ENCODE measurements around the gene SYCE1L. TPM values are rescaled to one million over a fixed set of nuclear protein-coding genes. Genes with fewer than 3 reads are reported as not detected.

Gene SYCE1L
- total RNA-seq, 1 experiment from 2014 or later, result 4.8 TPM

- no peak overlapping the region for H3K4me3 Mint-ChIP-seq (ENCODE audit: unreplicated experiment)
These were observed 4.6 kb upstream of the SYCE1L start for GRCh38 chr16:77194295-77195231.

GRCh38 chr16:77195411-77195810 is 3.8 kb upstream of the SYCE1L start:
- Histone ChIP-seq H3K36me3 (ENCODE audit: control insufficient read depth, insufficient read depth, low read length) (peaks cover 14% of the 10 kb centered on the region), H3K4me3 (ENCODE audit: low read depth, low read length) (no peak overlapping the region), H3K4me1 (peaks cover 8% of the 10 kb centered on the region), H3K27me3 (replicated peaks; ENCODE audit: control insufficient read depth, insufficient read depth, low read length) (no peaks in the 10 kb centered on the region), H3K9me3 (no peaks in the 10 kb centered on the region)
- Mint-ChIP-seq H3K27ac (ENCODE audit: unreplicated experiment) (no peak overlapping the region), H3K4me1 (ENCODE audit: low read depth, unreplicated experiment) (peaks cover 19% of the 10 kb centered on the region), H3K36me3 (ENCODE audit: insufficient read depth, unreplicated experiment) (peaks cover 28% of the 10 kb centered on the region), H3K9me3 (ENCODE audit: unreplicated experiment) (no peaks in the 10 kb centered on the region), H3K4me3 (ENCODE audit: unreplicated experiment) (no peak overlapping the region), H3K27me3 (ENCODE audit: insufficient read depth, unreplicated experiment) (no peaks in the 10 kb centered on the region)
- intact Hi-C loops (cut with micrococcal nuclease; ENCODE audit: unreplicated experiment), result loop anchor here (5.0 kb wide), 1 partner anchor 1618 kb away; no protein-coding TSS in a partner anchor
- no TSS peak for BruUV-seq (replicated peaks)
- no peak for TF ChIP-seq CTCF (IDR thresholded peaks at IDR 0.05; ENCODE audit: insufficient read depth in 1 of 2, low read depth in 1 of 2, low read length in 1 of 2, severe bottlenecking in 1 of 2, unreplicated experiment in 1 of 2)
- POLR2A ChIA-PET, result interaction anchor here (0.6 kb wide), 2 partner anchors 258 to 434 kb away, joined by 3 read pairs; no protein-coding TSS in a partner anchor
- no peak for DNase-seq
- CTCF ChIA-PET, result no interaction called here

More at GRCh38 chr16:77194295-77195231, 4.6 kb upstream of the SYCE1L start:
- Histone ChIP-seq H3K4me3 (ENCODE audit: low read depth, low read length) (no peak overlapping the region), H3K4me1 (peaks cover 8% of the 10 kb centered on the region), H3K27me3 (replicated peaks; ENCODE audit: control insufficient read depth, insufficient read depth, low read length) (no peaks in the 10 kb centered on the region), H3K9me3 (no peaks in the 10 kb centered on the region), H3K36me3 (ENCODE audit: control insufficient read depth, insufficient read depth, low read length) (peaks cover 14% of the 10 kb centered on the region)
- Mint-ChIP-seq H3K36me3 (ENCODE audit: insufficient read depth, unreplicated experiment) (peaks cover 30% of the 10 kb centered on the region), H3K9me3 (ENCODE audit: unreplicated experiment) (no peaks in the 10 kb centered on the region), H3K27ac (ENCODE audit: unreplicated experiment) (no peak overlapping the region), H3K27me3 (ENCODE audit: insufficient read depth, unreplicated experiment) (no peaks in the 10 kb centered on the region), H3K4me1 (ENCODE audit: low read depth, unreplicated experiment) (peaks cover 19% of the 10 kb centered on the region)
- no TSS peak for BruUV-seq (replicated peaks)
- POLR2A ChIA-PET, result interaction anchor here (0.6 to 1.0 kb wide), 2 partner anchors 12 to 257 kb away, joined by 3 to 5 read pairs; no protein-coding TSS in a partner anchor
- TF ChIP-seq CTCF (IDR thresholded peaks at IDR 0.05; ENCODE audit: insufficient read depth in 1 of 2, low read depth in 1 of 2, low read length in 1 of 2, severe bottlenecking in 1 of 2, unreplicated experiment in 1 of 2), result no peak
- intact Hi-C loops (cut with micrococcal nuclease; ENCODE audit: unreplicated experiment), result loop anchor here (5.0 kb wide), 1 partner anchor 1617 kb away; no protein-coding TSS in a partner anchor
- CTCF ChIA-PET, result no interaction called here
- DNase-seq, result no peak

- Mint-ChIP-seq H3K27ac (ENCODE audit: unreplicated experiment) (no peak overlapping the region), H3K36me3 (ENCODE audit: insufficient read depth, unreplicated experiment) (peaks cover 12% of the 10 kb centered on the region), H3K9me3 (ENCODE audit: unreplicated experiment) (no peaks in the 10 kb centered on the region), H3K27me3 (ENCODE audit: insufficient read depth, unreplicated experiment) (no peaks in the 10 kb centered on the region), H3K4me1 (ENCODE audit: low read depth, unreplicated experiment) (peaks cover 4% of the 10 kb centered on the region), H3K4me3 (ENCODE audit: unreplicated experiment) (no peak overlapping the region)
- TF ChIP-seq CTCF (IDR thresholded peaks at IDR 0.05; ENCODE audit: insufficient read depth in 1 of 2, low read depth in 1 of 2, low read length in 1 of 2, severe bottlenecking in 1 of 2, unreplicated experiment in 1 of 2), result no peak
- ChIA-PET CTCF (interaction anchor here (0.6 kb wide), 1 partner anchor 9 kb away, joined by 3 read pairs; no protein-coding TSS in a partner anchor), POLR2A (no interaction called here)
- Histone ChIP-seq H3K36me3 (ENCODE audit: control insufficient read depth, insufficient read depth, low read length) (peaks cover 14% of the 10 kb centered on the region), H3K4me1 (no peaks in the 10 kb centered on the region), H3K9me3 (no peaks in the 10 kb centered on the region), H3K27me3 (replicated peaks; ENCODE audit: control insufficient read depth, insufficient read depth, low read length) (no peaks in the 10 kb centered on the region), H3K4me3 (ENCODE audit: low read depth, low read length) (no peak overlapping the region)
- DNase-seq, result no peak
- intact Hi-C loops (cut with micrococcal nuclease; ENCODE audit: unreplicated experiment), result loop anchor here (5.0 kb wide), 1 partner anchor 1620 kb away; no protein-coding TSS in a partner anchor
- no TSS peak for BruUV-seq (replicated peaks)
These were observed 1.5 kb upstream of the SYCE1L start for GRCh38 chr16:77197747-77198146.
